WI38 (cell line): Measurements from ENCODE around the gene PPP1R37.
"Not testable (repeated sequence)": the region's sequence is repeated elsewhere in the genome, so short reads cannot be mapped to it uniquely, and the experiment has no call there.

Experiments
- H3K4me3 ChIP-seq: 2 replicates; pipeline ENCODE4 v1.5.1; 2011; ENCODE audit warnings: low read depth, mild to moderate bottlenecking, control low read depth, low read length
- TF ChIP-seq, protein P1 (sequence below): IDR thresholded peaks from 2 replicates; pipeline ENCODE4 v1.5.1; 2012; ENCODE audit warnings: low read depth, mild to moderate bottlenecking, control low read depth, low read length

Gene PPP1R37

DNA sequence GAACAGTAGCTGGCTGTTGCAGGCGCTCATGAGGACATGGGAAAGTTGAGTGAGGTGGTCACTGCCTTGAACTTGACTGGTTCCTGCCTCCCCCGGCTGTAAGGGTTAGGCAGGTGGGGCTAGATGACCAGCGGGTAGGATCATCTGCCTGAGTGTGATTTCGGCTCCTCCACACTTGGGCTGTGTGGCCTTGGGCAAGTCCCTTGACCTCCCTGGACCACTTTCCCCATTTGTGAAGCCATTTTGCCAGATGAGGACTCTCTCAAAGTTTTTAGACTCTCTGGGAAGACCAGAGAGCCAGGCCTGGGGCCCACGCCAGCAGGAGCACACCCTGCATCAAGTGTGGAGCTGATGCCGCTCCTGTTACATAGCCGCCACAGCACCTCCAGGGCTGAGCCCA, 9.5 kb downstream of the PPP1R37 start:
- TF ChIP-seq, protein P1, sequence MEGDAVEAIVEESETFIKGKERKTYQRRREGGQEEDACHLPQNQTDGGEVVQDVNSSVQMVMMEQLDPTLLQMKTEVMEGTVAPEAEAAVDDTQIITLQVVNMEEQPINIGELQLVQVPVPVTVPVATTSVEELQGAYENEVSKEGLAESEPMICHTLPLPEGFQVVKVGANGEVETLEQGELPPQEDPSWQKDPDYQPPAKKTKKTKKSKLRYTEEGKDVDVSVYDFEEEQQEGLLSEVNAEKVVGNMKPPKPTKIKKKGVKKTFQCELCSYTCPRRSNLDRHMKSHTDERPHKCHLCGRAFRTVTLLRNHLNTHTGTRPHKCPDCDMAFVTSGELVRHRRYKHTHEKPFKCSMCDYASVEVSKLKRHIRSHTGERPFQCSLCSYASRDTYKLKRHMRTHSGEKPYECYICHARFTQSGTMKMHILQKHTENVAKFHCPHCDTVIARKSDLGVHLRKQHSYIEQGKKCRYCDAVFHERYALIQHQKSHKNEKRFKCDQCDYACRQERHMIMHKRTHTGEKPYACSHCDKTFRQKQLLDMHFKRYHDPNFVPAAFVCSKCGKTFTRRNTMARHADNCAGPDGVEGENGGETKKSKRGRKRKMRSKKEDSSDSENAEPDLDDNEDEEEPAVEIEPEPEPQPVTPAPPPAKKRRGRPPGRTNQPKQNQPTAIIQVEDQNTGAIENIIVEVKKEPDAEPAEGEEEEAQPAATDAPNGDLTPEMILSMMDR, result no peak

DNA sequence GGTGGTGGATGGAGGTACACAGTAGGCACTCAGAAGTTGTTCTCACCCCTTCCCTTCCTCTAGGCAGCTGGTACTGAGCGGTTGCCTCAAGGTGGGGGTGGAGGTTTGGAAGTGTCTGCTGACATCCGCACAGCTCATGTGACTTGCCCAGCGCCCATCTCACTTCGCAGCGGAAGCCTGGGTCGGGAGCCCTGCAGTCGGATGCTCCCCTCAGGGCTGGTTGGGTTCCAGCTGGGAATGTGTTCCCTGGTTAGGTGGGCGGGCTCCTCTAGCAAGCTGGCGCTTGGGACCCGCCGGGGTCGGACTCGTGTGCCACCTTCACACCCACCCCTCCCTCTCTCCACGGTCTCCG, 10.2 kb downstream of the PPP1R37 start:
- TF ChIP-seq, protein P1, result no peak

More for the DNA sequence above, 9.5 kb downstream of the PPP1R37 start:
- H3K4me3 ChIP-seq, result no peak overlapping the region

DNA sequence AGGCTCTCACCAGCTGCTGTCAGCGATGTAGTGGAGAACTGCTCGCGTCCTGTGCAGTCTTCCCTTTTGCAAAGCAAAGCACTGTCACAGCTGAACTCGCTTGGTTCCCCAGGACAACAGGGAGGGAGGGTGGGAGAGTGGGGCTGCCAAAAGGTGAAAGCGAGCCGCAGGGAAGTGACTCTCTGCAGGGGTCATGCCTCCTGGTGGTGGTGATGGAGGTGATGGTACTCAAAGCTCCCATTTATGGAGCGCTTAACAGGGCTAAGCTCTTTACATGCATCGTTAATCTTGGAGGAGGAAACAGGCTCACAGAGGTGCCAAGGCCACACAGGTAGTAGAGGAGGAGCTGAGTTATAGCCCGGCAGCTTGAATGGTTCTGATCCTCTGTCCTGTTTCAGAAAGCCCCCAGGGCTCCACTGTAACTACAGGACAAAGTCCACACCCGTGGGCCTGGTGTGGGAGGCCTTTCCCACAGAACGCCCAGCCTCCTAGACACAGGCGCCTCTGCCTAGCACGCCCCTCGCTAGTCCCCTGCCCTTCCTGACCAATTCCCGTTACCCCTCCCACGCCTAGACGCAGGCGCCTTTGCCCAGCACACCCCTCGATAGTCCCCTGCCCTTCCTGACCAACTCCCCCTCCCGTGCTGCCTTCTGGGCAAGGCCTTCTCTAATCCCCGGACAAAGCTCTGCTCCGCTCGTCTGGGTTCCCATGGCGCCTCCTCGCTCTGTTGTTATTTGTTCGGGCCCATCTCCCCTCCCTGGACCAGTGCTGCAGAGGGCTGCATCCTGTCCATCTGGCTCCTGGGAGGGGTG, 10.7 kb downstream of the PPP1R37 start:
- TF ChIP-seq, protein P1, result no peak

More for the DNA sequence above, 10.2 kb downstream of the PPP1R37 start:
- no peak overlapping the region for H3K4me3 ChIP-seq

GRCh38 chr19:45104658-45105349, 11.8 kb downstream of the PPP1R37 start:
- TF ChIP-seq, protein P1, result no peak
- H3K4me3 ChIP-seq, result no peak overlapping the region

More for the DNA sequence above, 10.7 kb downstream of the PPP1R37 start:
- H3K4me3 ChIP-seq, result no peak overlapping the region

GRCh38 chr19:45106363-45106762, 13.4 kb downstream of the PPP1R37 start:
- H3K4me3 ChIP-seq, result not testable (repeated sequence)

DNA sequence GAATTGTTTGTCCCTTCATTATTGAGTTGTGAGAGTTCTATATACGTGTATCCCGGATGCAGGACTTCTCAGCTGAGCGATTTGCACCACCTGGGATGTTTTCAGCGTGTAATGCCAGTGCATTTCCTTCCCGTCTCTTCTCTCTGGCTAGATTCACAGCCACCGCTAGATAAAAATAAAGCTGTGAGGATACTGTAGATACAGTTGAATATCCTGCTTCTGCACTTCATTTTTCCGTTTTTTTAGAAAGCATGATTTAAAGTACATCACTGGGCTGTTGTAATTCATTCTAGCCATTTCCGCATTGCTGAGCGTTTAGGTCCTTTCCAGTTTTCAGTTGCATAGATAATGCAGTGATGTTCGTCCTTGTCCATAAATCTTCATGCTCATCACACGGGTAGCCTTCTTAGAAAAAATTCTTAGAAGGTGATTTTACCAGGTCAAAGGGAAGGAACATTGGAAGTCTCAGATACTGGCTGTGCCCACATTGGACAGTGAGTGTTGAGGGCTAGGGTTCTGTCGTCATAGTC, 14.7 kb downstream of the PPP1R37 start:
- H3K4me3 ChIP-seq, result no peak overlapping the region
- TF ChIP-seq, protein P1, result no peak

DNA sequence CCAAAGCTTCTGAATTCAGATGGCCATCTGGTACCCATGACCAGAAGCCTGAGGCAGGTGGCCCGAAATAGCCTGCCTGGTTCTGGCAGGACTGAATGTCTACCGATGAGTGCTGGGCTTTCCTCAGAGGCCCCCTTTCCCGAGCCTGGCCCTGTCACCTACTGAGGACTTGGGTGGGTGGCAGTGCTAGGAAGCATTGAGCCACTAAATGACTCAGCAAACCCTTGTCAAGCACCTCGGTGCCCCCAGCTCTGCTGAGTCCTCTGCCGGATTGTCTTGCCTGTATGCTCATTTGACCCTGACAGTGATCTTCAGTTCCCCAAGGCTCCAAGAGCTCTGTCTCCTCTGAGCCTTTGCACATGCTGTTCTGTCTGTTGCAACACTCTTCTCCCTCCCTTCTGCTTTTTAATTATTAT, 17.9 kb downstream of the PPP1R37 start:
- H3K4me3 ChIP-seq, result no peak overlapping the region
- TF ChIP-seq, protein P1, result no peak
